ENCODE data around the gene LPIN2. TPM values are rescaled to one million over a fixed set of nuclear protein-coding genes. Genes with fewer than 3 reads are reported as not detected.

LPIN2 gene
- total RNA-seq, 1 experiment from 2014 or later: 10.7 TPM

- intact Hi-C loops (cut with micrococcal nuclease): no loop called here
- POLR2A ChIA-PET: no interaction called here
- TF ChIP-seq REST (IDR thresholded peaks at IDR 0.05; ENCODE audit: low read depth) (no peak), EZH2 (IDR thresholded peaks at IDR 0.05) (no peak), CBX3 (IDR thresholded peaks at IDR 0.05; ENCODE audit: low read depth) (no peak), ZFX (IDR thresholded peaks at IDR 0.05) (no peak), MAX (IDR thresholded peaks at IDR 0.05) (no peak), ELF1 (IDR thresholded peaks at IDR 0.05; ENCODE audit: borderline replicate concordance, low read depth) (no peak), EZH2phosphoT487 (IDR thresholded peaks at IDR 0.05; ENCODE audit: borderline replicate concordance) (no peak), CTCF (IDR thresholded peaks at IDR 0.05 in 2 of 3, conservative IDR thresholded peaks at IDR 0.05 in 1 of 3; ENCODE audit: borderline replicate concordance in 1 of 3, insufficient read depth in 1 of 3, low read depth in 2 of 3, low read length in 2 of 3) (no peak), RAD21 (IDR thresholded peaks at IDR 0.05; ENCODE audit: low read depth) (no peak), FOSL1 (IDR thresholded peaks at IDR 0.05; ENCODE audit: low read depth) (no peak), SRF (IDR thresholded peaks at IDR 0.05; ENCODE audit: low read depth) (no peak), POLR2AphosphoS5 (IDR thresholded peaks at IDR 0.05; ENCODE audit: low read depth, low read length) (no peak)
These were observed 46.3 kb upstream of the LPIN2 start for GRCh38 chr18:3059272-3059671.

More at GRCh38 chr18:3059272-3059671, 46.3 kb upstream of the LPIN2 start:
- no peaks in the 10 kb centered on the region for H4K20me1 ChIP-seq (ENCODE audit: insufficient read depth)
- no peak overlapping the region for H2AFZ ChIP-seq (ENCODE audit: low read depth, low read length, poor library complexity, severe bottlenecking)
- H3K27ac ChIP-seq (ENCODE audit: low read depth, low read length): no peak overlapping the region
- H3K4me1 ChIP-seq (ENCODE audit: control insufficient read depth in 1 of 2, insufficient read depth in 2 of 2, low read length in 2 of 2): no peaks in the 10 kb centered on the region
- no TSS peak for BruUV-seq (replicated peaks)
- ATAC-seq: no peak
- DNase-seq (ENCODE audit: low read depth, low spot score): no peak
- H3K4me3 ChIP-seq (replicated peaks in 1 of 2; ENCODE audit: low read depth in 1 of 2, low read length in 2 of 2): no peak overlapping the region
- no peaks in the 10 kb centered on the region for H3K9me2 ChIP-seq (ENCODE audit: insufficient read depth)
- no peak overlapping the region for H3K9ac ChIP-seq (ENCODE audit: low read length)
- no peaks in the 10 kb centered on the region for H3K36me3 ChIP-seq (ENCODE audit: control insufficient read depth in 1 of 2, insufficient read depth in 2 of 2, low read length in 2 of 2)
- no peaks in the 10 kb centered on the region for H3K27me3 ChIP-seq (ENCODE audit: insufficient read depth, low read length)
- ChIA-PET CTCF (no interaction called here), RAD21 (ENCODE audit: low non-redundant PET in 1 of 2, low total read pairs in 2 of 2, uncharacterized antibody in 2 of 2, unreplicated experiment in 2 of 2) (no interaction called here)
- no peaks in the 10 kb centered on the region for H3K79me2 ChIP-seq (ENCODE audit: insufficient read depth, low read length)
- H3K4me2 ChIP-seq (ENCODE audit: low read length): no peak overlapping the region
- H3K9me3 ChIP-seq (ENCODE audit: control insufficient read depth in 1 of 2, insufficient read depth in 1 of 2, low read depth in 1 of 2, low read length in 2 of 2): no peaks in the 10 kb centered on the region
